Measurements from ENCODE around the gene NAALADL2. TPM values are rescaled to one million over a fixed set of nuclear protein-coding genes. Genes with fewer than 3 reads are reported as not detected.

NAALADL2 gene
- total and polyA plus RNA-seq, 2 of the 4 experiments (the other 2 are of a cell fraction), result 3.8 to 19.2 TPM

- Histone ChIP-seq H3K18ac (ENCODE audit: low read depth, low read length) (no peak overlapping the region), H2AK5ac (ENCODE audit: low read depth, low read length) (no peak overlapping the region), H3K4me2 (ENCODE audit: low read depth, low read length) (no peak overlapping the region), H2BK20ac (ENCODE audit: low read depth, low read length) (no peak overlapping the region), H3K79me1 (ENCODE audit: low read depth in 1 of 2, low read length in 2 of 2) (no peaks in the 10 kb centered on the region), H3K4me3 (ENCODE audit: insufficient read depth, low read depth, low read length) (no peak overlapping the region), H3K9ac (ENCODE audit: low read depth, low read length) (no peak overlapping the region), H3K9me3 (ENCODE audit: control insufficient read depth, insufficient read depth, low read length) (no peaks in the 10 kb centered on the region), H3K27me3 (ENCODE audit: control insufficient read depth, insufficient read depth, low read length) (no peaks in the 10 kb centered on the region), H3K9me1 (ENCODE audit: insufficient read depth, low read length) (no peaks in the 10 kb centered on the region), H3K4me1 (ENCODE audit: control insufficient read depth, insufficient read depth, low read length) (peaks cover 2% of the 10 kb centered on the region), H2AFZ (replicated peaks; ENCODE audit: low read length, poor library complexity) (no peak overlapping the region), H3K14ac (replicated peaks; ENCODE audit: low read depth, low read length) (no peak overlapping the region), H2BK15ac (ENCODE audit: low read depth, low read length) (no peak overlapping the region), H3K56ac (ENCODE audit: extremely low read depth, insufficient read depth, low read length) (no peak overlapping the region), H2BK120ac (ENCODE audit: low read depth, low read length) (no peak overlapping the region), H3K27ac (ENCODE audit: insufficient read depth, low read length) (no peak overlapping the region), H3K36me3 (ENCODE audit: control insufficient read depth, insufficient read depth, low read length) (no peaks in the 10 kb centered on the region), H4K8ac (ENCODE audit: low read depth in 2 of 2, low read length in 2 of 2) (no peak overlapping the region), H4K20me1 (ENCODE audit: insufficient read depth, low read length) (no peaks in the 10 kb centered on the region), H3K4ac (ENCODE audit: low read depth, low read length) (no peak overlapping the region), H2AK9ac (replicated peaks; ENCODE audit: low read depth, low read length, poor library complexity) (no peak overlapping the region), H4K5ac (ENCODE audit: low read depth, low read length) (no peak overlapping the region), H2BK5ac (ENCODE audit: low read depth, low read length, poor library complexity, severe bottlenecking) (no peak overlapping the region), H4K91ac (ENCODE audit: insufficient read depth, low read depth, low read length) (no peak overlapping the region), H3K23ac (ENCODE audit: low read depth, low read length) (no peak overlapping the region)
- no TSS peak for BruUV-seq (replicated peaks)
- ChIA-PET POLR2A (ENCODE audit: unreplicated experiment) (no interaction called here), CTCF (interaction anchor here (0.6 kb wide), 1 partner anchor 572 kb away, joined by 5 read pairs; no protein-coding TSS in a partner anchor)
- TF ChIP-seq RAD21 (IDR thresholded peaks at IDR 0.05; ENCODE audit: low read length) (no peak), RFX5 (IDR thresholded peaks at IDR 0.05; ENCODE audit: low read depth, low read length) (no peak), SMC3 (IDR thresholded peaks at IDR 0.05; ENCODE audit: low read depth, low read length) (no peak), POLR2A (IDR thresholded peaks at IDR 0.05; ENCODE audit: low read depth, low read length) (no peak), CTCF (conservative IDR thresholded peaks at IDR 0.05; ENCODE audit: low read depth, low read length) (no peak), USF2 (IDR thresholded peaks at IDR 0.05; ENCODE audit: low read depth, low read length) (no peak), BHLHE40 (IDR thresholded peaks at IDR 0.05; ENCODE audit: low read depth, low read length) (no peak), RCOR1 (IDR thresholded peaks at IDR 0.05; ENCODE audit: insufficient replicate concordance, low read length) (no peak), CEBPB (IDR thresholded peaks at IDR 0.05; ENCODE audit: low read depth, low read length) (no peak), MXI1 (IDR thresholded peaks at IDR 0.05; ENCODE audit: borderline replicate concordance, low read depth, low read length) (no peak), MAFK (IDR thresholded peaks at IDR 0.05; ENCODE audit: low read depth, low read length) (no peak)
- in situ Hi-C loops (cut with MboI; ENCODE audit: low sequenced_read_pairs), result no loop called here
- intact Hi-C loops (cut with micrococcal nuclease), result no loop called here
- ATAC-seq (ENCODE audit: low read depth), result no peak
- dilution Hi-C loops (cut with HindIII; ENCODE audit: low sequenced_read_pairs, unreplicated experiment), result no loop called here
- no peak for DNase-seq
- no CpG with 5 or more reads among the region's 7 CpGs for WGBS, 2 experiments (ENCODE audit: extremely low coverage in 2 of 2, insufficient read length in 1 of 2)
These were observed 232.4 kb downstream of the NAALADL2 start for GRCh38 chr3:175091426-175092114.

Measured in IMR-90 (cell line).